NCI-H128 (cell line): ENCODE data around the gene LTBP2.

ENCODE experiments used
- DNase-seq: peaks from one replicate; lab custom pipeline; 2025; ENCODE audit not compliant: unreplicated experiment; lab: John Stamatoyannopoulos, UW

The LTBP2 gene

DNA sequence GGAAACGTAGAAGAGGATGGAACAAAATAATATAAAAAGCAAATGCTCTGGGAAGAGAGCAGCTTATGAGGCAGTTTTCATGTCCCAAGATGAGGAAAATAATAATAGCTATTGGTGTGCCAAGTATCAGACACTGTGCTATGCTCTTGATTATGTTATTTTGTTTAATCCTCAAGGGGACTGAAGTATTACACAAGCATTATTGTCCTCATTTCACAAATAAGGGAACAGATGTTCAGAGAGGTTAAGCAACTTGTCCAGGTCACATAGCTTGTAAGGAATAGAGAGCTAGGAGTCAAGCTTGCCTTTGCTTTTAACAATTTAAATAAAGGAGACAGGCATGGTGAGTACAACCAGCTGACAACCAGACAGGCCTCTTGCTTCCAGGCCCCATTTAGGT lies 26.9 kb upstream of the LTBP2 start:
- DNase-seq: no peak

GRCh38 chr14:74638066-74638465 lies 26.0 kb upstream of the LTBP2 start:
- DNase-seq: no peak

- DNase-seq: no peak
Measured at GRCh38 chr14:74637178-74637550, 25.1 kb upstream of the LTBP2 start.

DNA sequence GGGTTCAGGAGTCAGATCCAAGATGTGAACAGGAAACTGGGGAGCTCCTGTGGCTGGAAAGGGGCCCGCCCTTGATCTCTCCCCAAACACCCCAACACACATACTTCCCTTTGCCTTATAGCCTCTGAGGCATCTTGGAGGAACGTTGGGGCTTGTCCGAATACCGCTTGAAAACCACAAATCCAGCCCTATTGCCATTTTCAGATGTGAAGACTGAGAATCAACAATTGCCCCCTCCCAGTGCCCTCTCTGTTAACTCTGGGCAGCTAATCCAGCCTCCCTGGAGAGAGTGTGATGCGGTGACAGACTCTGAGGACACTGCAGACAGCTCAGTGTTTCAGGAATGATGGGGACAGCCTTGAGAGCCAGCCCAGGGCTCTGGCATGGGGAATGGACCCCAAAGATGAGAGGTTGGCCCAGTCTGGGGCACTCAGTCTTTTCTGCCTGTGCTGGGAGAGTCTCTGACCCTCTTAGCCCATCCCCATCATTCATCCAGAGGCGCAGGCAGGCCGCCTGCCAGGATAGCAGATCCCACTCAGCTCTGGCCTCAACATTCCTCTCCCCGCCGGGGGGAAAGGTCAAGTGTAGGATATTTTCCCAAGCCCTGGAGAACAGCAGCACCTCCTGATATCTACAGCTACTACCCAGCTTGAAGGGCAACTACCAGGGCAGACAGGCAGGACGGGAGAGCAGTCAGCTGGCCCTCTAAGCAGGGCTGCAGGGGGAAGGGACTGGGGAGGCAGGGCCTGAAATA lies 24.6 kb upstream of the LTBP2 start:
- DNase-seq: no peak

GRCh38 chr14:74635847-74636246 lies 23.8 kb upstream of the LTBP2 start:
- DNase-seq: no peak

- no peak for DNase-seq
Measured at GRCh38 chr14:74634964-74635363, 22.9 kb upstream of the LTBP2 start.

DNA sequence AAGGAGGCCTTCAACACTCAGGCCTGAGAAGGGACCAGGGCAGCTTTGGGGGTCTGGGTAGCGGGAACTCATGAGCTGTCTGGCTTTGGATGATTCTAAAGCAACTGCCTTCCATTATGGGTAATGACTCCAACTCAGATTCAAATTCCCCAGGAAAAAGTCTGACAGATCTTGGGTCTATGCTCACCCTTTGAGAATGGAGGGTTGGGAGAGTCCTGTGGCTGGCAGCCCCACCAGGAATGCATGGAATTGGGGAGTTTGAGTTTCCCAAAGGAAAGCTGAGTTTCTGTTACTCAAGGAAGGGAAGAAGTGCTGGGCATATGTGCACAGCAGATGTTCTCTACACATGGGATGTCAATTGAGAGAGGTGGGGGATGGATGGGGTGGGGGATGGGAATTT lies 22.4 kb upstream of the LTBP2 start:
- no peak for DNase-seq

DNA sequence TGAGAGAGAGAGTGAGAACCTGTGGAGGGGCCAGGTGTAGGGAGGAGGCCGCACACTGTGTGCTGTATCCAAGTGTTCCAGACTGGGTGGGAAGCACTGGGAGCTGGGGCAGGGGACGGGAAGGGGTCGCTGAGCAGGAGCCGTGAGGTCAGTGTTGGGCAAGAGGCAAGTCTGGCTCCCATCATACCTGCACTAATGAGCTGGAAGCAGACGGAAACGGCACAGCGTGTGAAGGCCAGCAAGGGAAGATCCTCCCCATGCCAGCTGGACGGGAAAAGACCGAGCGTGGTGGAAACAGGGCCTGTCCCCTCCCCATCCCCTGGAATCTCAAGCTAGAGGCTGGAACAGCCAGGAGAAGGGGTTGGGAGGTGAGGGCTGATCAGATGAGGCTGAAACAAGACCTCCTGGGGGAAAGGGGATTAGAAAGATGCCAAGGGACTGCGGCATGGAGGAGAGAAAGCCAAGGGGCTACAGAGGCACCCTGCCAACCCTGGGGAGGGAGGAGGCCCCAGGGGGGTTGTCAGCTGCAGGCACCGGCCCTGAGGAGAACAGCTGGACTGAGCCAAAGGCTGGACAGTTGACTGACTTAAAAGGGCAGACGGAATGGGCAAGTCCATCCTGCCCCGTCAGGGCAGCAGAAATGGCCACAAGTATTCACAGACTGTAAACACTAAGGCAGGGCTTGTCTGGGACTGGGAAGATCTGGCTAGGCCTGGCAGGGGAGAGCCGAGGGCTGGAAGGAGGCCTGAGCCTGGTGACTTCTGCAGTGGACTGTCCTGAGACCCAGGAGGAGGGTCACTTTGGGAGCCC lies 19.0 kb upstream of the LTBP2 start:
- DNase-seq: no peak

DNA sequence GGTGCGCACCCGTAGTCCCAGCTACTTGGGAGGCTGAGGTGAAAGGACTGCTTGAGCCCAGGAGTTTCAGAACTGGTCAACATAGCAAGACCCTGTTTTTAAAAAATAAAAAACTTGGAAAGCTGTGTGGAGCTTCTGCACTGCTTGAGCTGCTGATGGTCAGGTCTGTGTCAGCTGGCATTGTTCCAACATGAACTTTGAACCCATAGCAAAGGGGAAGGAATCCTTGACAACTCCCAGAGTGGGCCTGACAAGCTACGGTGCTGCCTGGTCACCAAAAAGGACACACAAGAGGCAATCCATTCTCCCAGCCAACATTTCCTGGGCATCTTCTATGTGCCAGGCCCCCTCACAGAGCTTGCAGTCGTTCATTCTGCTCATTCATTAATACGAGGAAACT lies 16.4 kb upstream of the LTBP2 start:
- no peak for DNase-seq

DNA sequence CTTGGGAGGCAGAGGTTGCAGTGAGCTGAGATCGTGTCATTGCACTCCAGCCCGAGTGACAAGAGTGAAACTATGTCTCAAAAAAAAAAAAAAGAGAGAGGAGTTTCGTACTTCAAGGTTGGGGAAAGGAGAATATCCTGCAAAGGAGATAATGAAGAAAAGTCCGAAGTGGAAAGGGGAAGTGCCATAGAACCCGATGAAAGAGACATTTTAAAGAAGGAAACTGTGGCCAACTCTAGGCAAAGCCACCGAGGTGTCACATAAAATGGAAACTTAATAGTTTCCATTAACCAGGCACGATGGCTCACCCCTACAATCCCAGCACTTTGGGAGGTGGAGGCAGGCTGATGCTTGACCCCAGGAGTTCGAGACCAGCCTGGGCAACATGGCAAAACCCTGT lies 15.0 kb upstream of the LTBP2 start:
- no peak for DNase-seq

GRCh38 chr14:74622257-74622656 lies 10.2 kb upstream of the LTBP2 start:
- no peak for DNase-seq

DNA sequence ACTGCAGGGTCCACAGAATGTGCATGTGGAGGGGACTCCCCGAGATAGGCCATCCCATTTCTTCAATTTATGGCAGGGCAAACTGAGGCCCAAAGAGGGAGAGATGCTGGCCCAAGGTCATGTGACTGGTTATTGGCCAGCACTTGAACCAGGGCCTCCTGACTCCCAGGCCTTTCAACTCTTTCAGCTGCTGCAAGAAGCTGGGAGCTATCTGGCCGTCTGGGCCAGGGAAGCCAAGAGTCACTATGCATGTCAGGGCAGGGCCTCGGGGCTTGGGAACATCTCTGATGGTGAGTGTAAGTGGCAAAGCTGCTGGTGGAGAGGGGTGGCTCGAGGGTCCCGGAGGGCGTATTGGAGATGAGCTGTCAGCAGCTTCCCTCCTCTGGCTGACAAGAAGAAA lies 9.5 kb upstream of the LTBP2 start:
- no peak for DNase-seq

GRCh38 chr14:74620923-74621322 lies 8.9 kb upstream of the LTBP2 start:
- DNase-seq: no peak

DNA sequence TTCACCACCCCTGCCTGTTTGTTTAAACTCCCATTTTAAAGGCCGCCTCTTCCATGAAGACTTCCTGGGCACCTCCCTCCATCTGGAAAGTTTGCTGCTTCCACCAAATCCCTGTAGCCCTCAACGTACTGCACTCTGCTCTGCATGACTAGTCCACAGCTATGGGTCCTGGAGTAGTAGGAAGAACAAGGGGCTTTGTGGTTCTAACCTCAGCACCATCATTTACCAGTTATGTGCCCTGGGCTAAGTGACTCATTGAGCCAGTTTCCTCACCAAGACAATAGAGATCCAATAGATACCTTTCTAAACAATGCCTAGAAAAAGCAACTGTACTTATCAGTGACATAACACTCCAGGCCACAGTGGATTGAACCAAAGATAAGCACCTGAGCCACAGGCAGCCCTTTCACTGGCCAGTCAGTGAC lies 8.5 kb upstream of the LTBP2 start:
- no peak for DNase-seq

DNA sequence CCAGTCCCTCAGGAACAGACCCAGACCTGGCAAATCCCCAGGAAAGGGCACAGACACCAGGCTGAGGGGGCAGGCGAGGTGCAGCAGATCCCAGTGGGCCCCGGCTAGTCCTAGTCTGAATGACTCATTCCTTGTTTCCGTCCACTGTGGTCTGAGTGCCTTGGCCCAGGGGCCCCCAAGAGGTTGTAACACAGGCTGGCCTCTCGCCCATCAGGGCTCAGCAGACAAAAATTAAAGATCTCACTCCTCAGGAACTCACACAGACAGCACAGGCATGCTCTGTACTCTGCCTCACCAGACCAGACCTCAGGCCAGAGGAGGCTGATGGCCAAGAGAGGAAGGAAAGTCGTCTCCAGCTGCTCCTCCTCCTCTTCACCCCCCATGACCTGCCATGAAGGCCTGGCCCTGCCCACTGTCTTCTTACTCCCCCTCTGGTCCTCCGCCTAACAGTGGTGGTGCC lies 7.7 kb upstream of the LTBP2 start:
- no peak for DNase-seq

- no peak for DNase-seq
Measured at GRCh38 chr14:74618078-74618952, 6.3 kb upstream of the LTBP2 start.

- no peak for DNase-seq
Measured at GRCh38 chr14:74616996-74617700, 5.1 kb upstream of the LTBP2 start.

- no peak for DNase-seq
Measured at GRCh38 chr14:74616507-74616906, 4.5 kb upstream of the LTBP2 start.

- DNase-seq: no peak
Measured at GRCh38 chr14:74615735-74616134, 3.7 kb upstream of the LTBP2 start.

DNA sequence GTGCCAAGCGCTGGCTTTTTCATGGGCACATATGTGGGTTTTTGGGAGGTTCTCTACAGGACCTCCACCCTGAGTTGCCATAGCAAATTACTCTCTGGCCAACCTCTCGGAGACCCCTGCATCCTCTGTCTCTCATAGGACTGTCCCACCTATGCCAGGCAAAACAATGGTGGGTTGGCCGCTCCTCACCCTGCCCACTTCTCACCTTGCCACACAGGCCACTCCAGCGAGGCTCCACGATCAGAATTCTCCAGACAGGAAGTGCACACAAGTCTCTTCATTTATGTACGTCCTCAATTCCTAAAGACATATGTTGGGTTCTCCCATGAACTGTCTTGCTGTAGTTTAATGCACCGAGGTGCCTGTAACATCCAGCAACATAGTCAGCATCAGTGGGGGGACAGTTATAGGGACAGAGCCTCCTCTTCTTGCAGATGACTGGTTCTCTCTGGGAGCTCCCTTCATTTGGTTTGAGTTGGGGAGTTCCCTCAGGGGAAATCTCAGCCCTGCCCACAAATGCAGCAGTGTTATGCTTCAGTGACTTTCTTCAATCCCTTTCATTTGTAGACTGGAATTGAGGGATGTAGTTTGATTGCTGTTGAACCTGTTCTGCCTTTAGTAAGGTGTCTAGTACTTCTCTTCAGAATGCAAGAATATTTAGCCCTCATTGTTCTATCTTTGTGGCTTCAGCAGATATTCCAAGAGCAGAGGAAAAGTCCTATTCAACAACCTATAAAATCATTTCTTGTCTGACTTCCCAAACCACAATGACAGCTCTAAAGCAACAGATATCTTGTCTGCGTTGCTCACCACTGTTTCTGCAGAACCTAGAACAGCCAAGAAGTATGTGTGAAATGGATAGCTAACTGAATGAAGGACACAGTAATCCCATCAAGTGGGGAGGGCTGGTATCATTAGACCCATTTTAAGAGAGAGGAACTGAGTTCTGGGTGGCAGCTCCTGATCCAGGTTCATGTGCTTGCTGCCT lies 2.8 kb upstream of the LTBP2 start:
- DNase-seq: no peak
